Measurements from ENCODE around the gene GNB1L. TPM values are rescaled to one million over a fixed set of nuclear protein-coding genes. Genes with fewer than 3 reads are reported as not detected.

Gene GNB1L
- total and polyA plus RNA-seq, 7 donors, result 2.5 to 15.0 (median 5.3) TPM

DNA sequence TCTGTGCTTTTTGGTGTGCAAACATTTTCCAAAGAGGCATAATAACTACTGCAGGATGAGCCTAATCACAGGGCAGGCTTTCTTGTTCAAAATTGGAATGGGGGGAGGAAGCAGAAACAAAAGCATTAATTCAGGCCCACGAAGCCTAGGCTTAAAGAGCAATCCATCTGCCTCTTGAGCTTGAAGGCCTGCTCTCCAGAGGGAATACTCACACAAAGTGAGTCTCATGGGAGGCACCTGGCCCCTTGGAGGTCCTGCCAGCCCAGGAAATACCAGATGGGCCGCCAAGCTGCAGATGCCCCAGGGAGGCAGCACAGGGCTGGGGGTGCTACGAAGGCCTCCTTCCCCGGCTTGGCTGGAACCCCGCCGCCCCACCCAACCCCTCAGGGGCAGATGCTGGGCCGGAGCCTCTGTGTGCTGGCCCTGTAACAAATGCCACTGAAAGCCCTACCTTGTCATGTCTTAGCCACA is 47.6 kb upstream of the GNB1L start:
- Histone ChIP-seq H3K27me3 (no peaks in the 10 kb centered on the region), H3K27ac (no peak overlapping the region), H3K4me1 (no peaks in the 10 kb centered on the region), H3K4me3 (no peak overlapping the region), H3K36me3 (peaks cover 0 to 63% (median 7%) of the 10 kb centered on the region in 4 donors), H3K9me3 (no peaks in the 10 kb centered on the region)
- TF ChIP-seq EP300 (IDR thresholded peaks at IDR 0.05) (no peak), POLR2AphosphoS5 (IDR thresholded peaks at IDR 0.05) (no peak), POLR2A (IDR thresholded peaks at IDR 0.05) (no peak), CTCF (IDR thresholded peaks at IDR 0.05) (no peak)
- 84 to 94% methylated on average over 7 of the region's 7 CpGs for WGBS, 2 donors
- DNase-seq, result no peak
- intact Hi-C loops (cut with DNase I), result no loop called here

DNA sequence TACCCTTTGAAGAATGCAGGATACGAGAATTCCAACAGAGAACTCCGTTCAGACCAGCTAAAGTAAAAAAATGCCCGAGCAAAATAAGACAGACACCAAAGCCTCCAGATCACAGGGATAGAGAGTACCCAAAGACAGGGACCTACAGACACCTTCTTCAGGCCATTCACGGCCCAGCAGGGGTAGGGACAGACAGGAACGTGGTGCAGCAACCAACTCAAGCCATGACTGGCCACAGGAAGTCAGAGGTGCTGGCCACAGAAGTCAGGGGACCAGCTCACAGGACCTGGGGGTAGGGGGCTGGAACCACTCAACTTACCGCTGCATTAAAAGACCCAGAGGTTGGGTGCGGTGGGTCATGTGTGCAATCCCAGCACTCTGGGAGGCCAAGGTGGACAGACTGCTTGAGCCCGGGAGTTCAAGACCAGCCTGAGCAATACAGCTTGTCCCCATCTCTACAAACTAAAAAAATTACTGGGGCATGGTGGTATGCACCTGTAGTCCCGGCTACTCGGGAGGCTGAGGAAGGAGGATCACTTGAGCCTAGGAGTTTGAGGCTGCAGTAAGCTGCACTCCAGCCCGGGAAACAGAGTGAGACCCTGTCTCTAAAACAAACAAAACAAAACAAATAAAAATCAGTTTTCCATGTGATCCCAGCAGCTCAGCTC is 47.0 kb upstream of the GNB1L start:
- Histone ChIP-seq H3K9me3 (no peaks in the 10 kb centered on the region), H3K27ac (no peak overlapping the region), H3K4me1 (no peaks in the 10 kb centered on the region), H3K4me3 (no peak overlapping the region), H3K27me3 (no peaks in the 10 kb centered on the region), H3K36me3 (peaks cover 0 to 66% (median 7%) of the 10 kb centered on the region in 4 donors)
- DNase-seq, result no peak
- 89 to 92% methylated on average over 11 of the region's 11 CpGs for WGBS, 2 donors
- intact Hi-C loops (cut with DNase I), result no loop called here
- TF ChIP-seq POLR2A (IDR thresholded peaks at IDR 0.05), result no peak
- TF ChIP-seq CTCF (IDR thresholded peaks at IDR 0.05), result no peak
- no peak for TF ChIP-seq EP300 (IDR thresholded peaks at IDR 0.05)
- no peak for TF ChIP-seq POLR2AphosphoS5 (IDR thresholded peaks at IDR 0.05)

DNA sequence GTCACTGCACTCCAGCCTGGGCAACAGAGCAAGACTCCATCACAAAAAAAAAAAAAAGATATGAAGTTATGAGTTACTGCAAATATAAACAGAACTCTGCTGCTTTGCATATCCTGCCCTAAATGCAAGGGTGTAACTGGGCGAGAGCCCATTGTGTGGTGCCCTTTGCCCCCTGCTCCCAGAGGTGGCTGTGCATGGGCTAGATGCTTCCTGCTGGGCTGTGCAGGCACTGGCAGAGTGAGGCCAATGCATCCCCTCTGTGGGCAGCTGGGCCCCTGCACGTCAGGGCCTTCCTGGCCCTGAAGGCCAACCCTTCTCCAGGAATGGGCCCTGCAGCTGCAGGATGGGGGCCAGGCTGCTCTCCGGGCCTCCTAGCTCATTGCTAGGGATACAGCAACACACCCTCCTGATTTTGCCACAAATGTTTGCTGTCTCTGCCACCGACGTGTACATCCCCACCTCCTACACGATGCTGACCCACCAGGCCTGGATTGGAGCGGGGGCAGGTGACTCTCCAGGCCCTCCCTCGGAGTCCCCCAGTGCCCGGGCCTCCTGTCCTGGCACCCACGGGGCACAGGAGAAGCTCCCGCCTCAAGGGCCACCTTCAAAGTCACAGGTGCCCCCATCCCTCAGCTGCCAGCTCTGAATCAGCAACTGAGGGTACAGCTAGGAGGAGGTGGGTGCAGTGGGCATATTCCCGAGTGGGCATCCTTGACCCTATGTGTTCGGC is 46.2 kb upstream of the GNB1L start:
- Histone ChIP-seq H3K27me3 (no peaks in the 10 kb centered on the region), H3K4me1 (no peaks in the 10 kb centered on the region), H3K36me3 (peaks cover 0 to 59% (median 7%) of the 10 kb centered on the region in 4 donors), H3K9me3 (no peaks in the 10 kb centered on the region), H3K4me3 (no peak overlapping the region), H3K27ac (no peak overlapping the region)
- no peak for TF ChIP-seq POLR2A (IDR thresholded peaks at IDR 0.05)
- no peak for TF ChIP-seq EP300 (IDR thresholded peaks at IDR 0.05)
- no peak for TF ChIP-seq CTCF (IDR thresholded peaks at IDR 0.05)
- no peak for TF ChIP-seq POLR2AphosphoS5 (IDR thresholded peaks at IDR 0.05)
- intact Hi-C loops (cut with DNase I), result no loop called here
- no peak for DNase-seq
- WGBS, 2 donors, result 59 to 84% methylated on average over 13 of the region's 13 CpGs

DNA sequence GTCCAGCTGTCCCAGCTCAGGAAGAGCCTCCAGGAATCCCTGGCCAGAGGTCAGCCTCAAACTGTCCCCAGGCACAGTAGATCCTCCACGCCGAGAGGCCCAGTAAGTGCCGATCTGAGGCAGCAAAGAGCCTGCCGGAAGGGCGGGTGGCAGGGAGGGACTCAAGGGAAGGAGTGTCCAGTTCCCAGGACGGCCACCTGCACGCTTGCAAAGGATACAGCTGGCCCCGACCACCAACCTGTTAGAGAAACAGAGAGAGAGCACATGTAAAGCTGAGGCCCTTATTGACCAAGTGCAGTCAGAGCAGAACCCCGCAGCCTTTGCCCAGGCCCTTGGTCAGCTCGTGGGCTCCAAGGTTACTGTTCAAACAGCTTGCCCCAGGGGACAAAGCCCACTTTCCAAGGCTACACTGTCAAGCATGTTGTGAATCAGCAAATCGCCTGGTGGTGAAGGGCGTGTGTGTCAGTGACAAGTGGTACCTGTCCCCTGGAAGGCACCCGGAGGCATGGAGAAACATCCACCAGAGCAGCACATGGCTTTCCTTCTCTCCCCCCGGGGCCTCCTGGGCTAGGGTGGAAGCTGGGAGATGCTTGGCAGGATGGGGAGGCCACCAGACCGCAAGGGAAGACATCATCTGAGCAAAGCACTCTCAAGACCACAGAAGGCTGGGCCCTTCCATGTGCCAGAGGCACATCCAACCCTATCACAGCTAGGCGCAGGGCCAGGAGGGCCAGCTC is 44.3 kb upstream of the GNB1L start:
- Histone ChIP-seq H3K4me3 (no peak overlapping the region), H3K9me3 (no peaks in the 10 kb centered on the region), H3K36me3 (peaks cover 0 to 66% (median 11%) of the 10 kb centered on the region in 4 donors), H3K27ac (no peak overlapping the region), H3K27me3 (no peaks in the 10 kb centered on the region), H3K4me1 (no peaks in the 10 kb centered on the region)
- intact Hi-C loops (cut with DNase I), result no loop called here
- no peak for DNase-seq
- WGBS, 2 donors, result 92 to 95% methylated on average over 16 of the region's 16 CpGs
- TF ChIP-seq EP300 (IDR thresholded peaks at IDR 0.05), result no peak
- no peak for TF ChIP-seq POLR2AphosphoS5 (IDR thresholded peaks at IDR 0.05)
- TF ChIP-seq POLR2A (IDR thresholded peaks at IDR 0.05), result no peak
- TF ChIP-seq CTCF (IDR thresholded peaks at IDR 0.05), result no peak
